ENCODE results near the gene CALU. TPM values are rescaled to one million over a fixed set of nuclear protein-coding genes. Genes with fewer than 3 reads are reported as not detected.

CALU gene
- polyA plus RNA-seq, 3 donors: 13.8 to 44.0 (median 33.2) TPM

DNA sequence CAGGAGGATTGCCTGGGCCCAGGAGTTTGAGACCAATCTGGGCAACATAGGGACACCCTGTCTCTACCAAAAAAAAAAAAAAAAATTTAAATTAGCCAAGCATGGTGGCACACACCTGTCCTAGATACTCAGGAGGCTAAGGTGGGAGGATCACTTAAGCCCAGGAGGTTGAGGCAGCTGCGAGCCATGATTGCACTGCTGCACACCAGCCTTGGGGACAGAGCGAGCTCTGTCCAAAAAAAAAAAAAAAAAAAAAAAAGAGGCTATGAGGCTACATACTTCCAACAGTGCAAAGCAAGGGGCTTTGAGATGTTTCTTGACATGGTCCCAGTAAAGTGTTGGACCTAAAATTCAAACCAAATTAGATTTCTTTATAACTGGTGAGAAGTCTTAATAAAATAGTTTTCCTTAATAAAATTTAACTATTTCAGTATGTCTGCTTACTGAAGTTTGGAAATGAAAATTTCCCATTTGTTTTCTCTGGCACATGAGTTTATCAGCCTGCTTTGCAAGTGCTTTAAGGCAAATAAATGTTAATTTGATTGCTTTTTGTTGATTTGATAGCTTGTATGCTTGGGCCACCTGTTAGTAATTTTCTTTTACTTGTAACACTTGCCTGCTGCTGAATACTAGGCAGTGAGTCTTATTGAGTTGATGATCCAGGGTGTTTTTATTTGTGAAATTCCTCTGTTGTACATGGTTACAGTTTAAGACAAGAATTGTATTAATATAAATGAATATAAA lies 16.1 kb downstream of the CALU start:
- peaks cover 57 to 78% of the 10 kb centered on the region in 2 donors for H3K36me3 Mint-ChIP-seq
- H3K27ac ChIP-seq (ENCODE audit: low read depth in 1 of 2, low read length in 2 of 2): no peak overlapping the region
- no peaks in the 10 kb centered on the region for H3K4me1 Mint-ChIP-seq
- no peaks in the 10 kb centered on the region for H3K27me3 ChIP-seq (ENCODE audit: control insufficient read depth in 2 of 2, insufficient read depth in 2 of 2, low read length in 2 of 2)
- H4K20me1 ChIP-seq (ENCODE audit: insufficient read depth, low read length): no peaks in the 10 kb centered on the region
- DNase-seq: no peak
- no peaks in the 10 kb centered on the region for H3K27me3 Mint-ChIP-seq (ENCODE audit: low read depth in 3 of 3)
- H3K36me3 ChIP-seq (replicated peaks in 1 of 2; ENCODE audit: control insufficient read depth in 1 of 2, insufficient read depth in 2 of 2, low read length in 2 of 2): peaks cover 78 to 100% of the 10 kb centered on the region in 2 donors
- no peak overlapping the region for H3K4me3 ChIP-seq (replicated peaks in 1 of 3; ENCODE audit: low read depth in 2 of 3, low read length in 3 of 3)
- no peak overlapping the region for H3K27ac Mint-ChIP-seq
- WGBS (ENCODE audit: insufficient coverage): no CpG with 5 or more reads among the region's 2 CpGs
- H3K4me2 ChIP-seq (replicated peaks; ENCODE audit: extremely low read depth, low read length, poor library complexity, severe bottlenecking): no peak overlapping the region
- intact Hi-C loops (cut with micrococcal nuclease): no loop called here
- TF ChIP-seq, protein P1, sequence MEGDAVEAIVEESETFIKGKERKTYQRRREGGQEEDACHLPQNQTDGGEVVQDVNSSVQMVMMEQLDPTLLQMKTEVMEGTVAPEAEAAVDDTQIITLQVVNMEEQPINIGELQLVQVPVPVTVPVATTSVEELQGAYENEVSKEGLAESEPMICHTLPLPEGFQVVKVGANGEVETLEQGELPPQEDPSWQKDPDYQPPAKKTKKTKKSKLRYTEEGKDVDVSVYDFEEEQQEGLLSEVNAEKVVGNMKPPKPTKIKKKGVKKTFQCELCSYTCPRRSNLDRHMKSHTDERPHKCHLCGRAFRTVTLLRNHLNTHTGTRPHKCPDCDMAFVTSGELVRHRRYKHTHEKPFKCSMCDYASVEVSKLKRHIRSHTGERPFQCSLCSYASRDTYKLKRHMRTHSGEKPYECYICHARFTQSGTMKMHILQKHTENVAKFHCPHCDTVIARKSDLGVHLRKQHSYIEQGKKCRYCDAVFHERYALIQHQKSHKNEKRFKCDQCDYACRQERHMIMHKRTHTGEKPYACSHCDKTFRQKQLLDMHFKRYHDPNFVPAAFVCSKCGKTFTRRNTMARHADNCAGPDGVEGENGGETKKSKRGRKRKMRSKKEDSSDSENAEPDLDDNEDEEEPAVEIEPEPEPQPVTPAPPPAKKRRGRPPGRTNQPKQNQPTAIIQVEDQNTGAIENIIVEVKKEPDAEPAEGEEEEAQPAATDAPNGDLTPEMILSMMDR (IDR thresholded peaks at IDR 0.05): no peak
- H3K4me3 Mint-ChIP-seq: no peak overlapping the region
- H3K9me3 ChIP-seq (replicated peaks in 1 of 2; ENCODE audit: control insufficient read depth in 1 of 2, insufficient read depth in 1 of 2, low read length in 2 of 2): no peaks in the 10 kb centered on the region
- no peaks in the 10 kb centered on the region for H3K9me3 Mint-ChIP-seq
- H3K4me1 ChIP-seq (ENCODE audit: control insufficient read depth in 1 of 2, insufficient read depth in 2 of 2, low read length in 2 of 2): no peaks in the 10 kb centered on the region
- H2AFZ ChIP-seq (ENCODE audit: insufficient read depth, low read depth, low read length, poor library complexity, severe bottlenecking): no peak overlapping the region
- peaks cover 13% of the 10 kb centered on the region for H3K79me2 ChIP-seq (ENCODE audit: insufficient read depth, low read length)
- H3K9ac ChIP-seq (ENCODE audit: insufficient read depth, low read length, poor library complexity, severe bottlenecking): no peak overlapping the region

DNA sequence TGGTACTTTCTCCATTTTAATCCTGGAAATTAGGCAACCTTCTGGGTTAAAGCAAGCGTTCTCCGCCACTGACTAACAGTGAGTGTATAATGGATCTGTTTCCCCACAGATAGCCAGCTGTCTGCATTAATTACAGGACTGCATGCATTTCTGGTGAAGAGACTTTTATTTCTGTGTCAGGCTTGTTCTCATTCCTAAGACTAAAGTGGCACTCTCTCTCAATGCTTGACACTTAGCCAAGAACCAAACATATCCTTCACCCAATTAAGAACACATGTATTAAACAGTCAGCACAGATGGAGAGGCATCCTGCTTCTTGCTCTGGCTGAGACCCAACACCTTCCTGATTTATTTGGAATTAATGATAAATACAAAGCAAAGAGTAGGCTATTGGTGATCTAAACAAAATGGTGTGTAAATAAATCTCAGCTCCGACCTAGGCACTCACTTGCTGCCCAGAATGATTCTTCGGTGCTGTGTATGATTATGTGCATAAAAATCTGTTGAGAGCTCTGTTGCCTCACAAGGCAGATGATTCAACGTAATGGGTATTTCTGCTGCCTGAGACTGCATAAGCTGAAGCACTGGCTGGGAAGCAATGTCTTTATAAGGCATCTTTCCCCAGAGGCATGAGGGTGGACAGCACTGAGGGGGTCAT lies 16.8 kb downstream of the CALU start:
- intact Hi-C loops (cut with micrococcal nuclease): no loop called here
- TF ChIP-seq, protein P1 (IDR thresholded peaks at IDR 0.05): no peak
- H3K9me3 Mint-ChIP-seq: no peaks in the 10 kb centered on the region
- no peaks in the 10 kb centered on the region for H3K4me1 Mint-ChIP-seq
- Histone ChIP-seq H3K9me3 (replicated peaks in 1 of 2; ENCODE audit: control insufficient read depth in 1 of 2, insufficient read depth in 1 of 2, low read length in 2 of 2) (no peaks in the 10 kb centered on the region), H3K4me1 (ENCODE audit: control insufficient read depth in 1 of 2, insufficient read depth in 2 of 2, low read length in 2 of 2) (no peaks in the 10 kb centered on the region), H4K20me1 (ENCODE audit: insufficient read depth, low read length) (no peaks in the 10 kb centered on the region), H3K27ac (ENCODE audit: low read depth in 1 of 2, low read length in 2 of 2) (no peak overlapping the region), H3K4me2 (replicated peaks; ENCODE audit: extremely low read depth, low read length, poor library complexity, severe bottlenecking) (no peak overlapping the region), H3K4me3 (replicated peaks in 1 of 3; ENCODE audit: low read depth in 2 of 3, low read length in 3 of 3) (no peak overlapping the region), H3K9ac (ENCODE audit: insufficient read depth, low read length, poor library complexity, severe bottlenecking) (no peak overlapping the region), H2AFZ (ENCODE audit: insufficient read depth, low read depth, low read length, poor library complexity, severe bottlenecking) (no peak overlapping the region), H3K79me2 (ENCODE audit: insufficient read depth, low read length) (peaks cover 6% of the 10 kb centered on the region), H3K27me3 (ENCODE audit: control insufficient read depth in 2 of 2, insufficient read depth in 2 of 2, low read length in 2 of 2) (no peaks in the 10 kb centered on the region), H3K36me3 (replicated peaks in 1 of 2; ENCODE audit: control insufficient read depth in 1 of 2, insufficient read depth in 2 of 2, low read length in 2 of 2) (peaks cover 74 to 100% of the 10 kb centered on the region in 2 donors)
- H3K4me3 Mint-ChIP-seq: no peak overlapping the region
- peaks cover 60 to 78% of the 10 kb centered on the region in 2 donors for H3K36me3 Mint-ChIP-seq
- H3K27me3 Mint-ChIP-seq (ENCODE audit: low read depth in 3 of 3): no peaks in the 10 kb centered on the region
- 93% methylated on average over 2 of the region's 5 CpGs for WGBS (ENCODE audit: insufficient coverage)
- no peak overlapping the region for H3K27ac Mint-ChIP-seq
- DNase-seq: no peak

Measured in CD14-positive monocyte (primary cell).